HG03039 (cell line): ENCODE measurements around the gene PTPN2.
"Not testable (repeated sequence)": the region's sequence is repeated elsewhere in the genome, so short reads cannot be mapped to it uniquely, and the experiment has no call there.

Experiments used
- ATAC-seq: cut with Tn5 transposase; IDR thresholded peaks from one replicate; pipeline ENCODE4 v1.9.1; 2021; ENCODE audit warnings: mild to moderate bottlenecking, moderate library complexity; ENCODE audit not compliant: unreplicated experiment

The PTPN2 gene

GRCh38 chr18:12883684-12884405 is at the start of gene PTPN2:
Gene PTPN2, minus strand, starts transcription at chr18:12884237. Its CDS starts 96 bp downstream, at chr18:12884141.
- ATAC-seq: peak; percentile 69

GRCh38 chr18:12933327-12933726 is 49.3 kb upstream of the PTPN2 start:
- ATAC-seq: no peak

- no peak for ATAC-seq
Observed at GRCh38 chr18:12930908-12931307, 46.9 kb upstream of the PTPN2 start.

- ATAC-seq: no peak
Observed at GRCh38 chr18:12930376-12930775, 46.3 kb upstream of the PTPN2 start.

GRCh38 chr18:12929477-12930083 is 45.5 kb upstream of the PTPN2 start:
- ATAC-seq: no peak

GRCh38 chr18:12928641-12929040 is 44.6 kb upstream of the PTPN2 start:
- ATAC-seq: no peak

GRCh38 chr18:12928206-12928605 is 44.2 kb upstream of the PTPN2 start:
- ATAC-seq: no peak

GRCh38 chr18:12924616-12925015 is 40.6 kb upstream of the PTPN2 start:
- no peak for ATAC-seq

GRCh38 chr18:12922266-12922665 is 38.2 kb upstream of the PTPN2 start:
- ATAC-seq: no peak

- ATAC-seq: no peak
Observed at GRCh38 chr18:12921178-12921577, 37.1 kb upstream of the PTPN2 start.

GRCh38 chr18:12911929-12912703 is 28.1 kb upstream of the PTPN2 start:
- ATAC-seq: no peak

- ATAC-seq: no peak
Observed at GRCh38 chr18:12911025-12911928, 27.2 kb upstream of the PTPN2 start.

GRCh38 chr18:12908706-12909105 is 24.7 kb upstream of the PTPN2 start:
- no peak for ATAC-seq

GRCh38 chr18:12907258-12907925 is 23.4 kb upstream of the PTPN2 start:
- no peak for ATAC-seq

GRCh38 chr18:12906773-12907172 is 22.7 kb upstream of the PTPN2 start:
- ATAC-seq: no peak

- no peak for ATAC-seq
Observed at GRCh38 chr18:12906119-12906518, 22.1 kb upstream of the PTPN2 start.

- ATAC-seq: no peak
Observed at GRCh38 chr18:12904012-12904516, 20.0 kb upstream of the PTPN2 start.

- not testable (repeated sequence) for ATAC-seq
Observed at GRCh38 chr18:12901208-12901607, 17.2 kb upstream of the PTPN2 start.

GRCh38 chr18:12896784-12897333 is 12.8 kb upstream of the PTPN2 start:
- not testable (repeated sequence) for ATAC-seq

GRCh38 chr18:12895626-12896025 is 11.6 kb upstream of the PTPN2 start:
- no peak for ATAC-seq
